PFSK-1 (cell line): ENCODE results near the gene IGSF21.

Source experiments
- FOXP2 ChIP-seq: optimal IDR thresholded peaks from 2 replicates; pipeline ENCODE3; 2011; ENCODE audit warnings: borderline replicate concordance, control low read depth, inconsistent platforms; ENCODE audit not compliant: insufficient read depth; ENCODE audit errors: extremely low read length, extremely low read depth
- POLR2AphosphoS5 ChIP-seq: IDR thresholded peaks from 2 replicates; pipeline ENCODE4 v1.6.1; 2012; ENCODE audit warnings: low read depth, mild to moderate bottlenecking, control low read depth, low read length, moderate library complexity
- REST ChIP-seq, 2 experiments: IDR thresholded peaks; 2 replicates each; pipeline versions ENCODE4 v1.6.1 to v1.8.0; 2011 to 2012; ENCODE audit warnings: low read depth in 2 of 2, low read length in 2 of 2, control low read depth in 1 of 2, inconsistent platforms in 1 of 2, mild to moderate bottlenecking in 1 of 2, moderate library complexity in 1 of 2; ENCODE audit not compliant: insufficient read depth in 1 of 2
- SIN3A ChIP-seq: IDR thresholded peaks from 2 replicates; pipeline ENCODE4 v1.6.1; 2012; ENCODE audit warnings: mild to moderate bottlenecking, low read length, moderate library complexity, borderline replicate concordance; ENCODE audit not compliant: insufficient read depth
- TAF1 ChIP-seq: IDR thresholded peaks from 2 replicates; pipeline ENCODE4 v1.6.1; 2012; ENCODE audit warnings: low read length, control low read depth, borderline replicate concordance; ENCODE audit not compliant: insufficient read depth

IGSF21 gene

GRCh38 chr1:18145851-18146618 lies 38.4 kb downstream of the IGSF21 start:
- TF ChIP-seq POLR2AphosphoS5 (no peak), FOXP2 (no peak), REST (IDR thresholded peaks at IDR 0.05; ENCODE audit: insufficient read depth in 1 of 2, low read depth in 2 of 2, low read length in 2 of 2) (no peak), TAF1 (no peak), SIN3A (no peak)

GRCh38 chr1:18146886-18147285 lies 39.3 kb downstream of the IGSF21 start:
- TF ChIP-seq REST (IDR thresholded peaks at IDR 0.05; ENCODE audit: insufficient read depth in 1 of 2, low read depth in 2 of 2, low read length in 2 of 2) (no peak), TAF1 (no peak), SIN3A (no peak), POLR2AphosphoS5 (no peak), FOXP2 (no peak)

GRCh38 chr1:18147672-18148071 lies 40.1 kb downstream of the IGSF21 start:
- no peak for TF ChIP-seq POLR2AphosphoS5

GRCh38 chr1:18148461-18148860 lies 40.9 kb downstream of the IGSF21 start:
- TF ChIP-seq TAF1 (no peak), REST (IDR thresholded peaks at IDR 0.05; ENCODE audit: insufficient read depth in 1 of 2, low read depth in 2 of 2, low read length in 2 of 2) (no peak), SIN3A (no peak), FOXP2 (no peak), POLR2AphosphoS5 (no peak)

- no peak for TF ChIP-seq POLR2AphosphoS5
- no peak for TF ChIP-seq FOXP2
- TF ChIP-seq TAF1: no peak
- no peak for TF ChIP-seq REST (IDR thresholded peaks at IDR 0.05; ENCODE audit: insufficient read depth in 1 of 2, low read depth in 2 of 2, low read length in 2 of 2)
- no peak for TF ChIP-seq SIN3A
Observed at GRCh38 chr1:18149027-18149641, 41.5 kb downstream of the IGSF21 start.
